SU-DHL-6 (cell line): ENCODE results near the gene CPB1.
"Not testable (repeated sequence)": the region's sequence is repeated elsewhere in the genome, so short reads cannot be mapped to it uniquely, and the experiment has no call there.

Experiments
- H2AFZ ChIP-seq: fragments of 200-600 bp; sonication (generic); 2 replicates; pipeline ENCODE4 v1.6.1; 2014; ENCODE audit warnings: low read depth, mild to moderate bottlenecking, moderate library complexity, mixed read lengths, antibody characterized with exemption, low read length; ENCODE audit not compliant: severe bottlenecking
- H3F3A ChIP-seq: fragments of 200-600 bp; shearing (Covaris generic); 2 replicates; pipeline ENCODE4 v1.6.0; 2016; ENCODE audit warnings: antibody characterized with exemption, mild to moderate bottlenecking; ENCODE audit not compliant: insufficient read depth
- H3K27ac ChIP-seq: fragments of 200-600 bp; sonication (generic); 2 replicates; pipeline ENCODE4 v1.5.1; 2016; ENCODE audit warnings: low read depth, mild to moderate bottlenecking, low read length, moderate library complexity, mixed read lengths
- H3K27me3 ChIP-seq: fragments of 200-600 bp; sonication (generic), shearing (Covaris generic); 2 replicates; pipeline ENCODE4 v1.6.0; 2014; ENCODE audit warnings: mild to moderate bottlenecking, low read length
- H3K36me3 ChIP-seq: fragments of 200-600 bp; sonication (generic); 2 replicates; pipeline ENCODE4 v1.6.1; 2014; ENCODE audit warnings: mild to moderate bottlenecking, low read length, mixed read lengths
- H3K4me2 ChIP-seq: fragments of 300-600, 200-600 bp; shearing (Covaris generic), sonication (generic); 2 replicates; pipeline ENCODE4 v1.6.0; 2014; ENCODE audit warnings: low read length, low read depth, mild to moderate bottlenecking; ENCODE audit not compliant: poor library complexity, severe bottlenecking
- H3K4me3 ChIP-seq: fragments of 200-600 bp; sonication (generic); 2 replicates; pipeline ENCODE4 v1.5.1; 2014; ENCODE audit warnings: antibody characterized with exemption, low read length, mild to moderate bottlenecking, mixed read lengths; ENCODE audit not compliant: insufficient read depth, poor library complexity, severe bottlenecking
- H3K79me2 ChIP-seq: fragments of 200-600 bp; sonication (generic); 2 replicates; pipeline ENCODE4 v1.6.1; 2014; ENCODE audit warnings: mild to moderate bottlenecking, low read length, moderate library complexity; ENCODE audit not compliant: insufficient read depth
- H3K9ac ChIP-seq: fragments of 200-600 bp; sonication (generic); 2 replicates; pipeline ENCODE4 v1.7.0; 2014; ENCODE audit warnings: mild to moderate bottlenecking, low read length
- H3K9me2 ChIP-seq: fragments of 200-600 bp; sonication (generic); replicated peaks from 2 replicates; pipeline ENCODE4 v1.6.1; 2014; ENCODE audit warnings: low read length; ENCODE audit not compliant: insufficient read depth
- H3K9me3 ChIP-seq: fragments of 200-600 bp; sonication (generic); 2 replicates; pipeline ENCODE4 v1.6.1; 2014; ENCODE audit warnings: low read length, mixed read lengths; ENCODE audit not compliant: insufficient read depth
- H4K20me1 ChIP-seq: fragments of 200-600 bp; sonication (generic); 2 replicates; pipeline ENCODE4 v1.6.1; 2014; ENCODE audit warnings: low read depth, mild to moderate bottlenecking, antibody characterized with exemption, low read length, moderate library complexity, mixed read lengths
- EZH2phosphoT487 ChIP-seq: fragments of 200-600 bp; sonication (generic), shearing (Covaris generic); conservative IDR thresholded peaks from 2 replicates; pipeline ENCODE4 v1.6.1; 2018; ENCODE audit warnings: mild to moderate bottlenecking, antibody characterized with exemption, low read length, moderate library complexity, mixed read lengths
- TF ChIP-seq, protein P1 (sequence below): fragments of 200-600 bp; sonication (generic); IDR thresholded peaks from one replicate; pipeline ENCODE4 v1.5.1; 2017; ENCODE audit warnings: antibody characterized with exemption, mild to moderate bottlenecking, low read length, moderate library complexity; ENCODE audit not compliant: insufficient read depth, poor library complexity, severe bottlenecking

The CPB1 gene

DNA sequence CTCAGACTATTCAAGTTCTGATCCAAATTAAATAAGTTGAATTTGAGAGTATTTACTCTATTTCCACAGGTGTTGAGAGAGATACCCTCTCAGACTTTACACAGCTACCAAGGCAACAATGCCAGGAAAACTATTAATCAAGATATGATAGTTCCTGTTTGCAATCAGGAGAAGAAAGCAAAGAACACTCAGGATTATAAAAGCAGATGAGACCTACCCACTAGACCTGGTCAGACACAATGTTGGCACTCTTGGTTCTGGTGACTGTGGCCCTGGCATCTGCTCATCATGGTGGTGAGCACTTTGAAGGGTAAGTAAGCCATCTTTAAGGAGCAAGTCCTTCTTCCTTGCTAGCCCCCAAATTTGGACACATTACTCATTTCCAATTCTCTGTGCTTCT is at the start of gene CPB1:
Gene CPB1, plus strand, starts transcription at position 227 of the 400 bp plus-strand sequence. Its CDS starts 13 bp downstream, at position 240.
- H3K27me3 ChIP-seq = no peaks in the 10 kb centered on the region
- no peak within 1 kb of the TSS for H3K27ac ChIP-seq
- H3F3A ChIP-seq = no peaks in the 10 kb centered on the region
- H2AFZ ChIP-seq = no peak within 1 kb of the TSS
- H3K36me3 ChIP-seq = no peaks in the 10 kb centered on the region
- no peaks in the 10 kb centered on the region for H3K9me3 ChIP-seq
- no peak within 1 kb of the TSS for H3K4me3 ChIP-seq
- H3K4me2 ChIP-seq = no peak within 1 kb of the TSS
- no peaks in the 10 kb centered on the region for H4K20me1 ChIP-seq
- no peak within 1 kb of the TSS for H3K9ac ChIP-seq
- H3K79me2 ChIP-seq = no peaks in the 10 kb centered on the region
- TF ChIP-seq, protein P1, sequence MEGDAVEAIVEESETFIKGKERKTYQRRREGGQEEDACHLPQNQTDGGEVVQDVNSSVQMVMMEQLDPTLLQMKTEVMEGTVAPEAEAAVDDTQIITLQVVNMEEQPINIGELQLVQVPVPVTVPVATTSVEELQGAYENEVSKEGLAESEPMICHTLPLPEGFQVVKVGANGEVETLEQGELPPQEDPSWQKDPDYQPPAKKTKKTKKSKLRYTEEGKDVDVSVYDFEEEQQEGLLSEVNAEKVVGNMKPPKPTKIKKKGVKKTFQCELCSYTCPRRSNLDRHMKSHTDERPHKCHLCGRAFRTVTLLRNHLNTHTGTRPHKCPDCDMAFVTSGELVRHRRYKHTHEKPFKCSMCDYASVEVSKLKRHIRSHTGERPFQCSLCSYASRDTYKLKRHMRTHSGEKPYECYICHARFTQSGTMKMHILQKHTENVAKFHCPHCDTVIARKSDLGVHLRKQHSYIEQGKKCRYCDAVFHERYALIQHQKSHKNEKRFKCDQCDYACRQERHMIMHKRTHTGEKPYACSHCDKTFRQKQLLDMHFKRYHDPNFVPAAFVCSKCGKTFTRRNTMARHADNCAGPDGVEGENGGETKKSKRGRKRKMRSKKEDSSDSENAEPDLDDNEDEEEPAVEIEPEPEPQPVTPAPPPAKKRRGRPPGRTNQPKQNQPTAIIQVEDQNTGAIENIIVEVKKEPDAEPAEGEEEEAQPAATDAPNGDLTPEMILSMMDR = no peak
- TF ChIP-seq EZH2phosphoT487 = no peak
- H3K9me2 ChIP-seq = no peaks in the 10 kb centered on the region

DNA sequence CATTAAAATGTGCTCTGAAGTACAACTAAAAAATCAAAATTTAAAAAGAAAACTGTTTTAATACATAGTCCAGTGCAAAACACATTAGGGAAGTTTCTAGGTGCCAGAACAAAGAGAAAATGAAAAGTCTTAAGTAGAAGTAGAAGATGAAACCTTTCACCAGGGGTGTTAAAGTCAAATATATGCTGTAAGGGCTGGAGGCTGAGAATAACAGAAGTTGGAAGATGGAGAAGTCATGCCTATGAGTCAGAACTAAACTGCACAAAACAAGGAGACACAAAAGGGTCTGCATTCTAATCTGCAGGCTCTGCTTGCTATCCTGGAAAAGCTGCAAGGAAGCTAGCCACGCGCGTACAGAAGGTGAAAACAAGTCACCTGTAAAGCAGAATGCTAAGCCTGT is 48.7 kb upstream of the CPB1 start:
- Histone ChIP-seq H2AFZ (no peak overlapping the region), H3K9me3 (no peaks in the 10 kb centered on the region), H3K79me2 (no peaks in the 10 kb centered on the region), H4K20me1 (no peaks in the 10 kb centered on the region), H3K9ac (no peak overlapping the region), H3F3A (no peaks in the 10 kb centered on the region), H3K9me2 (no peaks in the 10 kb centered on the region), H3K4me3 (no peak overlapping the region), H3K36me3 (no peaks in the 10 kb centered on the region), H3K27me3 (no peaks in the 10 kb centered on the region), H3K27ac (no peak overlapping the region), H3K4me2 (no peak overlapping the region)
- TF ChIP-seq, protein P1 = no peak
- TF ChIP-seq EZH2phosphoT487 = no peak

DNA sequence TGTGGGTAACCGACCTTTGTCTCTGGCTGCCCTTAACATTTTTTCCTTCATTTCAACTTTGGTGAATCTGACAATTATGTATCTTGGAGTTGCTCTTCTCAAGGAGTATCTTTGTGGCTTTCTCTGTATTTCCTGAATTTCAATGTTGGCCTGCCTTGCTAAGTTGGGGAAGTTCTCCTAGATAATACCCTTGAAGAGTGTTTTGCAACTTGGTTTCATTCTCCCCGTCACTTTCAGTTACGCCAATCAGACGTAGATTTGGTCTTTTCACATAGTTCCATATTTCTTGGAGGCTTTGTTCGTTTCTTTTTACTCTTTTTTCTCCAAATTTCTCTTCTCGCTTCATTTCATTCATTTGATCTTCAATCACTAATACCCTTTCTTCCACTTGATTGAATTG is 42.6 kb upstream of the CPB1 start:
- not testable (repeated sequence) for H3K27ac ChIP-seq, H3K9me3 ChIP-seq, H3K36me3 ChIP-seq, H4K20me1 ChIP-seq, H3K4me2 ChIP-seq, H3K9ac ChIP-seq, H3K79me2 ChIP-seq, H3K27me3 ChIP-seq, H3K9me2 ChIP-seq, H2AFZ ChIP-seq, H3K4me3 ChIP-seq, H3F3A ChIP-seq

DNA sequence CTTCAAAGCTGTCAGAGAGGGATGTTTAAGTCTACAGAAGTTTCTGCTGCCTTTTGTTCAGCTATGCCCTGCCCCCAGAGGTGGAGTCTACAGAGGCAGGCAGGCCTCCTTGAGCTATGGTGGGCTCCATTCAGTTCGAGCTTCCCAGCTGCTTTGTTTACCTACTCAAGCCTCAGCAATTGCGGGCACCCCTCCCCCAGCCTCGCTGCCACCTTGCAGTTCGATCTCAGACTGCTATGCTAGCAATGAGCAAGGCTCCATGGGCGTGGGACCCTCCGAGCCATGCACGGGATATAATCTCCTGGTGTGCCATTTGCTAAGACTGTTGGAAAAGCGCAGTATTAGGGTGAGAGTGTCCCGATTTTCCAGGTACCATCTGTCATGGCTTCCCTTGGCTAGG is 41.5 kb upstream of the CPB1 start:
- H3K36me3 ChIP-seq, H2AFZ ChIP-seq: not testable (repeated sequence)

More for the DNA sequence above, 41.5 kb upstream of the CPB1 start:
- H3K9me3 ChIP-seq, H4K20me1 ChIP-seq, H3K9ac ChIP-seq, H3F3A ChIP-seq, H3K79me2 ChIP-seq, H3K9me2 ChIP-seq, H3K4me3 ChIP-seq, H3K27me3 ChIP-seq, H3K27ac ChIP-seq, H3K4me2 ChIP-seq: not testable (repeated sequence)
